GM23338 (cell line): ENCODE measurements around the gene CASKIN2.

Source experiments
- CREB1 ChIP-seq: fragments of 250-450 bp; sonication (Bioruptor Pico); IDR thresholded peaks from 2 replicates; pipeline ENCODE4 v1.5.0; 2020; ENCODE audit warnings: low read depth, mild to moderate bottlenecking, moderate library complexity
- EZH2 ChIP-seq: fragments of 200-600 bp; sonication (generic); IDR thresholded peaks from one replicate; pipeline ENCODE4 v1.8.0; 2017; ENCODE audit warnings: antibody characterized with exemption, mild to moderate bottlenecking, low read depth; ENCODE audit not compliant: unreplicated experiment
- EZH2phosphoT487 ChIP-seq: fragments of 200-600 bp; sonication (generic); IDR thresholded peaks from one replicate; pipeline ENCODE4 v1.8.1; 2018; ENCODE audit warnings: antibody characterized with exemption; ENCODE audit not compliant: unreplicated experiment
- JUNB ChIP-seq: IDR thresholded peaks from one replicate; pipeline ENCODE4 v1.6.1; 2016; ENCODE audit warnings: antibody characterized with exemption; ENCODE audit not compliant: unreplicated experiment
- POLR2AphosphoS5 ChIP-seq: IDR thresholded peaks from 2 replicates; pipeline ENCODE4 v1.6.1; 2016; ENCODE audit warnings: antibody characterized with exemption, low read depth
- STAT1 ChIP-seq: IDR thresholded peaks from one replicate; pipeline ENCODE4 v1.6.1; 2016; ENCODE audit warnings: antibody characterized with exemption; ENCODE audit not compliant: unreplicated experiment
- ZNF114 ChIP-seq: fragments of 250-450 bp; sonication (Bioruptor Pico); IDR thresholded peaks from 2 replicates; pipeline ENCODE4 v1.5.0; 2020; ENCODE audit warnings: mild to moderate bottlenecking, moderate library complexity
- TF ChIP-seq, protein P1 (sequence below), 2 experiments: fragments of 200-600 bp in 1 of 2; sonication (generic) in 1 of 2; conservative IDR thresholded peaks; 2 replicates each; pipeline versions ENCODE4 v1.5.1 to v1.6.1; 2016 to 2017; ENCODE audit warnings: antibody characterized with exemption in 2 of 2, low read depth in 2 of 2, mild to moderate bottlenecking in 2 of 2, moderate library complexity in 1 of 2
- TF ChIP-seq, protein P2 (sequence below): IDR thresholded peaks from 2 replicates; pipeline ENCODE4 v1.6.1; 2016; ENCODE audit warnings: antibody characterized with exemption
- TF ChIP-seq, protein P3 (sequence below): IDR thresholded peaks from one replicate; pipeline ENCODE4 v1.6.1; 2018; ENCODE audit warnings: antibody characterized with exemption; ENCODE audit not compliant: unreplicated experiment

DNA sequence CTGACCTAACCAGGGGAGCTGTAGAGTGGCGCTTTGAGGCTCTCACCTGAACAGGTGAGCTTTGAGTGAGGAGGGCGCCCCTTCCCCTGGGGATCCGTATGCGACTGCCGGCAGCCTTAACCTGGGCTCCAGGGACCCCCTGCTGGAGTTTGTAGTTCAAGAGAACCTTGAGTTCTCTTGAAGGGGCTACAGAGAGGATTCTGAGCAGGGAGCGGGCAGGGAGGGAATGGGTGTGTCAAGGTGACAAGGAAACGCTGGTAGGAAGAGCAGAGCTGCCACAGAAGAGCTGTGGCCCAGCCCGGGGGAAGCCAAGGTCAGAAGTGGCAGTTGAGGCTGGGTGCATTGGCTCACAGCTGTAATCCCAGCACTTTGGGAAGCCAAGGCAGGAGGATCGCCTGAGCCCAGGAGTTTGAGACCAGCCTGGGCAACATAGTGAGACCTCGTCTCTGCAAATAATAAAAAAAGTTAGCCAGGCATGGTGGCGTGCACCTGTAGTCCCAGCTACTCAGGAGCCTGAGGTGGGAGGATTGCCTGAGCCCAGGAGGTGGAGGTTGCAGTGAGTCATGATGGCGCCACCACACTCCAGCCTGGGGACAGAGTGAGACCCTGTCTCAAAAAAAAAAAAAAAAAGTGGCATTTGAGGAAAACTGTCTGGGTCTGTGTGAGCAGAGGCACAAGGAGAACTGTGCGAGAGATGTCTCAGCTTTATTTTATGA, 11.4 kb upstream of the CASKIN2 start:
- TF ChIP-seq, protein P1, sequence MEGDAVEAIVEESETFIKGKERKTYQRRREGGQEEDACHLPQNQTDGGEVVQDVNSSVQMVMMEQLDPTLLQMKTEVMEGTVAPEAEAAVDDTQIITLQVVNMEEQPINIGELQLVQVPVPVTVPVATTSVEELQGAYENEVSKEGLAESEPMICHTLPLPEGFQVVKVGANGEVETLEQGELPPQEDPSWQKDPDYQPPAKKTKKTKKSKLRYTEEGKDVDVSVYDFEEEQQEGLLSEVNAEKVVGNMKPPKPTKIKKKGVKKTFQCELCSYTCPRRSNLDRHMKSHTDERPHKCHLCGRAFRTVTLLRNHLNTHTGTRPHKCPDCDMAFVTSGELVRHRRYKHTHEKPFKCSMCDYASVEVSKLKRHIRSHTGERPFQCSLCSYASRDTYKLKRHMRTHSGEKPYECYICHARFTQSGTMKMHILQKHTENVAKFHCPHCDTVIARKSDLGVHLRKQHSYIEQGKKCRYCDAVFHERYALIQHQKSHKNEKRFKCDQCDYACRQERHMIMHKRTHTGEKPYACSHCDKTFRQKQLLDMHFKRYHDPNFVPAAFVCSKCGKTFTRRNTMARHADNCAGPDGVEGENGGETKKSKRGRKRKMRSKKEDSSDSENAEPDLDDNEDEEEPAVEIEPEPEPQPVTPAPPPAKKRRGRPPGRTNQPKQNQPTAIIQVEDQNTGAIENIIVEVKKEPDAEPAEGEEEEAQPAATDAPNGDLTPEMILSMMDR (conservative IDR thresholded peaks at IDR 0.05; ENCODE audit: low read depth in 2 of 2) = no peak
- TF ChIP-seq STAT1 (no peak), EZH2phosphoT487 (no peak), JUNB (no peak), ZNF114 (no peak), POLR2AphosphoS5 (no peak), EZH2 (no peak), CREB1 (CRISPR knock-in tag) (no peak)
- TF ChIP-seq, protein P2, sequence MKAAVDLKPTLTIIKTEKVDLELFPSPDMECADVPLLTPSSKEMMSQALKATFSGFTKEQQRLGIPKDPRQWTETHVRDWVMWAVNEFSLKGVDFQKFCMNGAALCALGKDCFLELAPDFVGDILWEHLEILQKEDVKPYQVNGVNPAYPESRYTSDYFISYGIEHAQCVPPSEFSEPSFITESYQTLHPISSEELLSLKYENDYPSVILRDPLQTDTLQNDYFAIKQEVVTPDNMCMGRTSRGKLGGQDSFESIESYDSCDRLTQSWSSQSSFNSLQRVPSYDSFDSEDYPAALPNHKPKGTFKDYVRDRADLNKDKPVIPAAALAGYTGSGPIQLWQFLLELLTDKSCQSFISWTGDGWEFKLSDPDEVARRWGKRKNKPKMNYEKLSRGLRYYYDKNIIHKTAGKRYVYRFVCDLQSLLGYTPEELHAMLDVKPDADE = no peak
- TF ChIP-seq, protein P3, sequence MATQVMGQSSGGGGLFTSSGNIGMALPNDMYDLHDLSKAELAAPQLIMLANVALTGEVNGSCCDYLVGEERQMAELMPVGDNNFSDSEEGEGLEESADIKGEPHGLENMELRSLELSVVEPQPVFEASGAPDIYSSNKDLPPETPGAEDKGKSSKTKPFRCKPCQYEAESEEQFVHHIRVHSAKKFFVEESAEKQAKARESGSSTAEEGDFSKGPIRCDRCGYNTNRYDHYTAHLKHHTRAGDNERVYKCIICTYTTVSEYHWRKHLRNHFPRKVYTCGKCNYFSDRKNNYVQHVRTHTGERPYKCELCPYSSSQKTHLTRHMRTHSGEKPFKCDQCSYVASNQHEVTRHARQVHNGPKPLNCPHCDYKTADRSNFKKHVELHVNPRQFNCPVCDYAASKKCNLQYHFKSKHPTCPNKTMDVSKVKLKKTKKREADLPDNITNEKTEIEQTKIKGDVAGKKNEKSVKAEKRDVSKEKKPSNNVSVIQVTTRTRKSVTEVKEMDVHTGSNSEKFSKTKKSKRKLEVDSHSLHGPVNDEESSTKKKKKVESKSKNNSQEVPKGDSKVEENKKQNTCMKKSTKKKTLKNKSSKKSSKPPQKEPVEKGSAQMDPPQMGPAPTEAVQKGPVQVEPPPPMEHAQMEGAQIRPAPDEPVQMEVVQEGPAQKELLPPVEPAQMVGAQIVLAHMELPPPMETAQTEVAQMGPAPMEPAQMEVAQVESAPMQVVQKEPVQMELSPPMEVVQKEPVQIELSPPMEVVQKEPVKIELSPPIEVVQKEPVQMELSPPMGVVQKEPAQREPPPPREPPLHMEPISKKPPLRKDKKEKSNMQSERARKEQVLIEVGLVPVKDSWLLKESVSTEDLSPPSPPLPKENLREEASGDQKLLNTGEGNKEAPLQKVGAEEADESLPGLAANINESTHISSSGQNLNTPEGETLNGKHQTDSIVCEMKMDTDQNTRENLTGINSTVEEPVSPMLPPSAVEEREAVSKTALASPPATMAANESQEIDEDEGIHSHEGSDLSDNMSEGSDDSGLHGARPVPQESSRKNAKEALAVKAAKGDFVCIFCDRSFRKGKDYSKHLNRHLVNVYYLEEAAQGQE = no peak
